Activated T-cell treated with anti-CD3 and anti-CD28 coated beads for 24 hours (primary cell): Measurements from ENCODE around the gene CLEC12A.
"Not testable (repeated sequence)": the region's sequence is repeated elsewhere in the genome, so short reads cannot be mapped to it uniquely, and the experiment has no call there.

Source experiments
- DNase-seq: peaks from one replicate; pipeline ENCODE4 v3.0.0-alpha.2; 2020; ENCODE audit warnings: low read depth

Gene CLEC12A

GRCh38 chr12:9971181-9971580, at the start of gene CLEC12A:
TSS of gene CLEC12A (plus strand) at chr12:9971409. CDS start at chr12:9971597, 188 bp downstream.
- no peak for DNase-seq

GRCh38 chr12:9922429-9922828, 48.8 kb upstream of the CLEC12A start:
- DNase-seq, result no peak

- DNase-seq, result no peak
Measured at GRCh38 chr12:9925705-9926393, 45.4 kb upstream of the CLEC12A start.

- no peak for DNase-seq
Measured at GRCh38 chr12:9926876-9927275, 44.3 kb upstream of the CLEC12A start.

GRCh38 chr12:9928607-9929006, 42.6 kb upstream of the CLEC12A start:
- no peak for DNase-seq

- DNase-seq, result no peak
Measured at GRCh38 chr12:9931245-9931644, 40.0 kb upstream of the CLEC12A start.

GRCh38 chr12:9932270-9932669, 38.9 kb upstream of the CLEC12A start, which contains the start of gene CLEC2A:
TSS of gene CLEC2A (minus strand) at chr12:9932370. CDS start at chr12:9932329, 41 bp downstream.
- no peak for DNase-seq

GRCh38 chr12:9933958-9934357, 37.3 kb upstream of the CLEC12A start:
- DNase-seq, result no peak

- no peak for DNase-seq
Measured at GRCh38 chr12:9935026-9935425, 36.2 kb upstream of the CLEC12A start.

- DNase-seq, result no peak
Measured at GRCh38 chr12:9936591-9936990, 34.6 kb upstream of the CLEC12A start.

GRCh38 chr12:9940375-9940774, 30.8 kb upstream of the CLEC12A start:
- DNase-seq, result no peak

GRCh38 chr12:9941838-9942237, 29.4 kb upstream of the CLEC12A start:
- no peak for DNase-seq

GRCh38 chr12:9943240-9943639, 28.0 kb upstream of the CLEC12A start:
- DNase-seq, result no peak

- no peak for DNase-seq
Measured at GRCh38 chr12:9944391-9944790, 26.8 kb upstream of the CLEC12A start.

GRCh38 chr12:9947674-9948073, 23.5 kb upstream of the CLEC12A start:
- DNase-seq, result no peak

GRCh38 chr12:9948606-9949296, 22.5 kb upstream of the CLEC12A start:
- no peak for DNase-seq

- peak; percentile 9 for DNase-seq
Measured at GRCh38 chr12:9951026-9951675, 20.1 kb upstream of the CLEC12A start.

- DNase-seq, result not testable (repeated sequence)
Measured at GRCh38 chr12:9952954-9953729, 18.1 kb upstream of the CLEC12A start.

GRCh38 chr12:9957834-9958233, 13.4 kb upstream of the CLEC12A start:
- DNase-seq, result no peak

- no peak for DNase-seq
Measured at GRCh38 chr12:9960590-9960989, 10.6 kb upstream of the CLEC12A start.

GRCh38 chr12:9961106-9961505, 10.1 kb upstream of the CLEC12A start:
- no peak for DNase-seq

- no peak for DNase-seq
Measured at GRCh38 chr12:9961901-9962300, 9.3 kb upstream of the CLEC12A start.
